Measurements from ENCODE around the gene ZFAND6.
"Not testable (repeated sequence)": the region's sequence is repeated elsewhere in the genome, so short reads cannot be mapped to it uniquely, and the experiment has no call there.

Gene ZFAND6

GRCh38 chr15:80099662-80100061, 40.2 kb downstream of the ZFAND6 start:
- not testable (repeated sequence) for DNase-seq

- no peak for DNase-seq
These were observed 40.8 kb downstream of the ZFAND6 start for GRCh38 chr15:80100247-80100646.

GRCh38 chr15:80105193-80105592, 45.7 kb downstream of the ZFAND6 start:
- DNase-seq = no peak

- no peak for DNase-seq
These were observed 46.1 kb downstream of the ZFAND6 start for GRCh38 chr15:80105595-80105994.

- no peak for DNase-seq
These were observed 46.6 kb downstream of the ZFAND6 start for GRCh38 chr15:80106051-80106450.

GRCh38 chr15:80107204-80107603, 47.7 kb downstream of the ZFAND6 start:
- no peak for DNase-seq

- no peak for DNase-seq
These were observed 48.3 kb downstream of the ZFAND6 start for GRCh38 chr15:80107774-80108173.

- no peak for DNase-seq
These were observed 49.9 kb downstream of the ZFAND6 start for GRCh38 chr15:80109388-80109787.

GRCh38 chr15:80110920-80111319, 51.4 kb downstream of the ZFAND6 start:
- no peak for DNase-seq

- no peak for DNase-seq
These were observed 54.6 kb downstream of the ZFAND6 start for GRCh38 chr15:80114114-80114513.

GRCh38 chr15:80115021-80115420, 55.5 kb downstream of the ZFAND6 start:
- DNase-seq = no peak

- no peak for DNase-seq
These were observed 59.5 kb downstream of the ZFAND6 start for GRCh38 chr15:80118956-80119355.

- DNase-seq = no peak
These were observed 61.2 kb downstream of the ZFAND6 start for GRCh38 chr15:80120636-80121035.

GRCh38 chr15:80121546-80121945, 62.1 kb downstream of the ZFAND6 start:
- DNase-seq = no peak

GRCh38 chr15:80123034-80123433, 63.6 kb downstream of the ZFAND6 start:
- DNase-seq = no peak

GRCh38 chr15:80127253-80127652, 67.8 kb downstream of the ZFAND6 start:
- DNase-seq = not testable (repeated sequence)

GRCh38 chr15:80127911-80128310, 68.4 kb downstream of the ZFAND6 start:
- DNase-seq = no peak

- DNase-seq = no peak
These were observed 72.9 kb downstream of the ZFAND6 start for GRCh38 chr15:80132382-80132781.

- DNase-seq = no peak
These were observed 77.4 kb downstream of the ZFAND6 start for GRCh38 chr15:80136854-80137253.

GRCh38 chr15:80138961-80139360, 79.5 kb downstream of the ZFAND6 start:
- no peak for DNase-seq

GRCh38 chr15:80140909-80141308, 81.4 kb downstream of the ZFAND6 start:
- DNase-seq = no peak

- no peak for DNase-seq
These were observed 82.6 kb downstream of the ZFAND6 start for GRCh38 chr15:80141916-80142598.

- no peak for DNase-seq
These were observed 83.2 kb downstream of the ZFAND6 start for GRCh38 chr15:80142646-80143045.

- no peak for DNase-seq
These were observed 91.7 kb downstream of the ZFAND6 start for GRCh38 chr15:80151148-80151547.

- no peak for DNase-seq
These were observed 92.1 kb downstream of the ZFAND6 start for GRCh38 chr15:80151576-80151975.

Measured in NCI-H2029 (cell line).